ENCODE measurements around the gene PBOV1. TPM values are rescaled to one million over a fixed set of nuclear protein-coding genes. Genes with fewer than 3 reads are reported as not detected.

The PBOV1 gene
- polyA plus RNA-seq (2012; ENCODE audit: insufficient read depth, insufficient read length, low read depth) = 0.17 TPM

- no peak for DNase-seq
- no peak for TF ChIP-seq CTCF (IDR thresholded peaks at IDR 0.05; ENCODE audit: low read depth, low read length)
- Histone ChIP-seq H3K27me3 (no peaks in the 10 kb centered on the region; the same call in 1 of the 2 replicates), H3K4me1 (no peaks in the 10 kb centered on the region), H3K4me3 (ENCODE audit: low read depth, low read length) (no peak within 1 kb of the TSS), H3K9me3 (no peaks in the 10 kb centered on the region), H3K36me3 (no peaks in the 10 kb centered on the region)
Observed at GRCh38 chr6:138218449-138218848, at the start of gene PBOV1. TSS of gene PBOV1 (minus strand) at chr6:138218491. CDS start at chr6:138218395, 96 bp downstream.

- Histone ChIP-seq H3K36me3 (no peaks in the 10 kb centered on the region), H3K27me3 (peaks cover 14% of the 10 kb centered on the region), H3K4me3 (ENCODE audit: low read depth, low read length) (no peak overlapping the region), H3K4me1 (no peaks in the 10 kb centered on the region), H3K9me3 (no peaks in the 10 kb centered on the region)
- no peak for TF ChIP-seq CTCF (IDR thresholded peaks at IDR 0.05; ENCODE audit: low read depth, low read length)
- DNase-seq = no peak
Observed at GRCh38 chr6:138266095-138266494, 47.8 kb upstream of the PBOV1 start.

GRCh38 chr6:138264372-138264880 is 46.1 kb upstream of the PBOV1 start:
- H3K4me3 ChIP-seq (ENCODE audit: low read depth, low read length) = no peak overlapping the region
- H3K36me3 ChIP-seq = no peaks in the 10 kb centered on the region
- no peaks in the 10 kb centered on the region for H3K4me1 ChIP-seq
- DNase-seq = no peak
- peaks cover 14% of the 10 kb centered on the region for H3K27me3 ChIP-seq
- TF ChIP-seq CTCF (IDR thresholded peaks at IDR 0.05; ENCODE audit: low read depth, low read length) = no peak
- H3K9me3 ChIP-seq = no peaks in the 10 kb centered on the region

- no peak for TF ChIP-seq CTCF (IDR thresholded peaks at IDR 0.05; ENCODE audit: low read depth, low read length)
- Histone ChIP-seq H3K4me3 (ENCODE audit: low read depth, low read length) (no peak overlapping the region), H3K27me3 (peaks cover 10% of the 10 kb centered on the region)
Observed at GRCh38 chr6:138263963-138264362, 45.7 kb upstream of the PBOV1 start.

GRCh38 chr6:138261116-138261780 is 43.0 kb upstream of the PBOV1 start:
- no peaks in the 10 kb centered on the region for H3K4me1 ChIP-seq

More at GRCh38 chr6:138263963-138264362, 45.7 kb upstream of the PBOV1 start:
- no peaks in the 10 kb centered on the region for H3K9me3 ChIP-seq
- no peaks in the 10 kb centered on the region for H3K36me3 ChIP-seq
- H3K4me1 ChIP-seq = no peaks in the 10 kb centered on the region
- DNase-seq = no peak

More at GRCh38 chr6:138261116-138261780, 43.0 kb upstream of the PBOV1 start:
- H3K27me3 ChIP-seq = no peaks in the 10 kb centered on the region; the same call in none of the 2 replicates
- no peak overlapping the region for H3K4me3 ChIP-seq (ENCODE audit: low read depth, low read length)
- no peaks in the 10 kb centered on the region for H3K9me3 ChIP-seq
- no peak for DNase-seq
- TF ChIP-seq CTCF (IDR thresholded peaks at IDR 0.05; ENCODE audit: low read depth, low read length) = no peak
- no peaks in the 10 kb centered on the region for H3K36me3 ChIP-seq

Measured in BE2C (cell line).